ENCODE results near the gene ST3GAL3. TPM values are rescaled to one million over a fixed set of nuclear protein-coding genes. Genes with fewer than 3 reads are reported as not detected.

The ST3GAL3 gene
- total RNA-seq, 1 experiment from 2014 or later: 26.8 TPM

DNA sequence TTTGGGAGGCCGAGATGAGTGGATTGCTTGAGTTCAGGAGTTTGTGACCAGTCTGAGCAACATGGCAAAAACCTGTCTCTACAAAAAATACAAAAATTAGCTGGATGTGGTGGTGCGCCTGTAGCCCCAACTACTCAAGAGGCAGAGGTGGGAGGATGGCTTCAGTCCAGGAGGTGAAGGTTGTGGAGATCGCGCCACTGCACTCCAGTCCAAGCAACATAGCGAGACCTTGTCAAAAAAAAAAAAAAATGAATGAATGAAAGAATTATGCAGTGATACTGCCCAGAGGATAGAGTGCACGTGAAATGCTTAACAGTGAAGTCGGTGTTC, 262.0 kb downstream of the ST3GAL3 start:
- no peaks in the 10 kb centered on the region for H3K4me1 ChIP-seq (ENCODE audit: insufficient read depth, low read length, poor library complexity, severe bottlenecking)
- intact Hi-C loops (cut with micrococcal nuclease; ENCODE audit: unreplicated experiment): no loop called here
- TF ChIP-seq EZH2 (IDR thresholded peaks at IDR 0.05; ENCODE audit: borderline replicate concordance, low read depth, low read length, poor library complexity, severe bottlenecking): no peak
- TF ChIP-seq, protein P1, sequence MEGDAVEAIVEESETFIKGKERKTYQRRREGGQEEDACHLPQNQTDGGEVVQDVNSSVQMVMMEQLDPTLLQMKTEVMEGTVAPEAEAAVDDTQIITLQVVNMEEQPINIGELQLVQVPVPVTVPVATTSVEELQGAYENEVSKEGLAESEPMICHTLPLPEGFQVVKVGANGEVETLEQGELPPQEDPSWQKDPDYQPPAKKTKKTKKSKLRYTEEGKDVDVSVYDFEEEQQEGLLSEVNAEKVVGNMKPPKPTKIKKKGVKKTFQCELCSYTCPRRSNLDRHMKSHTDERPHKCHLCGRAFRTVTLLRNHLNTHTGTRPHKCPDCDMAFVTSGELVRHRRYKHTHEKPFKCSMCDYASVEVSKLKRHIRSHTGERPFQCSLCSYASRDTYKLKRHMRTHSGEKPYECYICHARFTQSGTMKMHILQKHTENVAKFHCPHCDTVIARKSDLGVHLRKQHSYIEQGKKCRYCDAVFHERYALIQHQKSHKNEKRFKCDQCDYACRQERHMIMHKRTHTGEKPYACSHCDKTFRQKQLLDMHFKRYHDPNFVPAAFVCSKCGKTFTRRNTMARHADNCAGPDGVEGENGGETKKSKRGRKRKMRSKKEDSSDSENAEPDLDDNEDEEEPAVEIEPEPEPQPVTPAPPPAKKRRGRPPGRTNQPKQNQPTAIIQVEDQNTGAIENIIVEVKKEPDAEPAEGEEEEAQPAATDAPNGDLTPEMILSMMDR (conservative IDR thresholded peaks at IDR 0.05; ENCODE audit: low read depth, low read length): no peak
- ChIA-PET POLR2A (ENCODE audit: low non-redundant PET) (interaction anchor here (0.7 kb wide), 1 partner anchor 9 kb away, joined by 3 read pairs; no protein-coding TSS in a partner anchor), CTCF (no interaction called here)
- H3K27ac ChIP-seq (ENCODE audit: low read depth, low read length, poor library complexity, severe bottlenecking): no peak overlapping the region
- peak overlapping the region; percentile 93 for H3K4me3 ChIP-seq (ENCODE audit: low read depth, low read length, poor library complexity, severe bottlenecking)
- H3K9me3 ChIP-seq (ENCODE audit: low read depth, low read length, poor library complexity, severe bottlenecking): no peaks in the 10 kb centered on the region
- H3K27me3 ChIP-seq (replicated peaks; ENCODE audit: insufficient read depth, low read depth, low read length, poor library complexity): no peaks in the 10 kb centered on the region
- no peaks in the 10 kb centered on the region for H3K36me3 ChIP-seq (ENCODE audit: insufficient read depth, low read length, poor library complexity, severe bottlenecking)
- no peak for DNase-seq (ENCODE audit: low spot score)
- BruUV-seq (replicated peaks): no TSS peak

DNA sequence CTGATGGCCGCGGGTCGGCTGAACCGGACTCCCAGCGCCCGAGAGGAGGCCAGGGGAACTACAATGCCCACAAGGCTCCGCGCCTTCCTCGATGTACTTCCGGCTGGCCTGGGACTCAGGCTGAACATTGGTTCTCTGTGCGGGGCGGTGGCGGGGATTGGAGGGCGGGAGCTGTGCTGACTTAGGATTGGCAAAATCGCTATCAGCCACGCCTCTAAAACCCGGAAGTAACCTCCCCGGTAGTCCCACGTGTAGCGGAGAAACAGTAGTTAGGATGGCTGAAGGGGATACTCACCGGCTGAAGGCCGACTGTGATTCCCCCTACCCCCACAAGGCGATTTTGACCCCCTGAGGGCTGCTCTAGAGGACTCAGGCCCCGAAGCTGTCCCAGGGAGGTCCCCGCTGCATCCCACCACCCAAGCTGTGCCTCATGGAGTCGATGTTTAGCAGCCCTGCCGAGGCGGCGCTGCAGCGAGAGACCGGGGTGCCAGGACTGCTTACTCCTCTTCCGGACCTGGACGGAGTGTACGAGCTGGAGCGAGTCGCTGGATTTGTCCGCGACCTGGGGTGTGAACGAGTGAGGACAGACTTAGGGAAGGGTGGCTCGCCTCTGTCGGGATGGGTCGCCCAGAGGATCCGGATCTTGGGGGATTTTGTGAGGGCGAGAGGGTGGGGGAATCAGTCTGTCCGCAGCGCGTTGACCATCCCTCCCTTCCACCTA, 262.6 kb downstream of the ST3GAL3 start, which contains the start of gene DPH2:
TSS of gene DPH2 (plus strand) at position 265 of the 721 bp plus-strand sequence. CDS start at position 431, 166 bp downstream.
- H3K4me1 ChIP-seq (ENCODE audit: insufficient read depth, low read length, poor library complexity, severe bottlenecking): no peaks in the 10 kb centered on the region
- POLR2A ChIA-PET (ENCODE audit: low non-redundant PET): interaction anchor here (0.5 to 0.7 kb wide), 2 partner anchors 8 to 290 kb away, joined by 3 to 4 read pairs; no protein-coding TSS in a partner anchor
- H3K4me3 ChIP-seq (ENCODE audit: low read depth, low read length, poor library complexity, severe bottlenecking): peak within 1 kb of the TSS; percentile 93
- H3K27ac ChIP-seq (ENCODE audit: low read depth, low read length, poor library complexity, severe bottlenecking): peak within 1 kb of the TSS; percentile 53
- intact Hi-C loops (cut with micrococcal nuclease; ENCODE audit: unreplicated experiment): no loop called here
- TF ChIP-seq, protein P1 (conservative IDR thresholded peaks at IDR 0.05; ENCODE audit: low read depth, low read length): no peak
- TF ChIP-seq EZH2 (IDR thresholded peaks at IDR 0.05; ENCODE audit: borderline replicate concordance, low read depth, low read length, poor library complexity, severe bottlenecking): no peak
- H3K27me3 ChIP-seq (replicated peaks; ENCODE audit: insufficient read depth, low read depth, low read length, poor library complexity): no peaks in the 10 kb centered on the region
- no peaks in the 10 kb centered on the region for H3K36me3 ChIP-seq (ENCODE audit: insufficient read depth, low read length, poor library complexity, severe bottlenecking)
- CTCF ChIA-PET: no interaction called here
- no peaks in the 10 kb centered on the region for H3K9me3 ChIP-seq (ENCODE audit: low read depth, low read length, poor library complexity, severe bottlenecking)
- peak; percentile 98 for DNase-seq (ENCODE audit: low spot score)
- BruUV-seq (replicated peaks): TSS peak; percentile 55

DNA sequence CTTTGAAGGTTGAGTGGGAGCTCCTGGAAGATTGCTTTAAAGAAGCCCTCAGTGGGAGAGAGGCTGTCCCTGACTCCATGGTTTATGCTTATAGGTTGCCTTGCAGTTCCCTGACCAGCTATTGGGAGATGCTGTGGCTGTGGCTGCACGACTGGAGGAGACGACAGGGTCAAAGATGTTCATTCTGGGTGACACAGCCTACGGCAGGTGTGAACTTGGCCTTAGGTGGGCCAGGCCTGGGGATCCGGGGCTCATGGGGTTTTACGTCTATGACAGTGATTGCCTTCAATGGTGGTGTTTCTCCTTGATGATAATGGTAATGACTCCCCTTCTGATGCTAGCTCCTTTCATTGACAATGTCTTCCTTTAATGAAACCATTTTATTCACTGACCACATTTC, 263.2 kb downstream of the ST3GAL3 start:
- Histone ChIP-seq H3K27me3 (replicated peaks; ENCODE audit: insufficient read depth, low read depth, low read length, poor library complexity) (no peaks in the 10 kb centered on the region), H3K9me3 (ENCODE audit: low read depth, low read length, poor library complexity, severe bottlenecking) (no peaks in the 10 kb centered on the region), H3K27ac (ENCODE audit: low read depth, low read length, poor library complexity, severe bottlenecking) (peak overlapping the region; percentile 53), H3K4me3 (ENCODE audit: low read depth, low read length, poor library complexity, severe bottlenecking) (peak overlapping the region; percentile 93), H3K4me1 (ENCODE audit: insufficient read depth, low read length, poor library complexity, severe bottlenecking) (peaks cover 1% of the 10 kb centered on the region), H3K36me3 (ENCODE audit: insufficient read depth, low read length, poor library complexity, severe bottlenecking) (no peaks in the 10 kb centered on the region)
- intact Hi-C loops (cut with micrococcal nuclease; ENCODE audit: unreplicated experiment): no loop called here
- ChIA-PET CTCF (no interaction called here), POLR2A (ENCODE audit: low non-redundant PET) (no interaction called here)
- DNase-seq (ENCODE audit: low spot score): no peak
- BruUV-seq (replicated peaks): no TSS peak
- no peak for TF ChIP-seq EZH2 (IDR thresholded peaks at IDR 0.05; ENCODE audit: borderline replicate concordance, low read depth, low read length, poor library complexity, severe bottlenecking)
- TF ChIP-seq, protein P1 (conservative IDR thresholded peaks at IDR 0.05; ENCODE audit: low read depth, low read length): no peak

Measured in A673 (cell line).